ENCODE data around the gene WDFY4.

WDFY4 gene

GRCh38 chr10:48798481-48799254, 114.0 kb downstream of the WDFY4 start:
- DNase-seq (ENCODE audit: low read depth), result peak; percentile 4
- H3K4me3 ChIP-seq (ENCODE audit: low read depth, low read length), result no peak overlapping the region
- TF ChIP-seq CTCF (conservative IDR thresholded peaks at IDR 0.05; ENCODE audit: low read depth, low read length), result no peak

GRCh38 chr10:48799341-48800006, 114.8 kb downstream of the WDFY4 start:
- no peak for DNase-seq (ENCODE audit: low read depth)
- no peak overlapping the region for H3K4me3 ChIP-seq (ENCODE audit: low read depth, low read length)
- TF ChIP-seq CTCF (conservative IDR thresholded peaks at IDR 0.05; ENCODE audit: low read depth, low read length), result no peak

- DNase-seq (ENCODE audit: low read depth), result no peak
- H3K4me3 ChIP-seq (ENCODE audit: low read depth, low read length), result no peak overlapping the region
- no peak for TF ChIP-seq CTCF (conservative IDR thresholded peaks at IDR 0.05; ENCODE audit: low read depth, low read length)
Measured at GRCh38 chr10:48800007-48800675, 115.5 kb downstream of the WDFY4 start.

- no peak overlapping the region for H3K4me3 ChIP-seq (ENCODE audit: low read depth, low read length)
- TF ChIP-seq CTCF (conservative IDR thresholded peaks at IDR 0.05; ENCODE audit: low read depth, low read length), result no peak
- DNase-seq (ENCODE audit: low read depth), result no peak
Measured at GRCh38 chr10:48801001-48801421, 116.3 kb downstream of the WDFY4 start.

- no peak for DNase-seq (ENCODE audit: low read depth)
- H3K4me3 ChIP-seq (ENCODE audit: low read depth, low read length), result no peak overlapping the region
- TF ChIP-seq CTCF (conservative IDR thresholded peaks at IDR 0.05; ENCODE audit: low read depth, low read length), result no peak
Measured at GRCh38 chr10:48802611-48803071, 118.0 kb downstream of the WDFY4 start.

- TF ChIP-seq CTCF (conservative IDR thresholded peaks at IDR 0.05; ENCODE audit: low read depth, low read length), result no peak
- no peak overlapping the region for H3K4me3 ChIP-seq (ENCODE audit: low read depth, low read length)
- no peak for DNase-seq (ENCODE audit: low read depth)
Measured at GRCh38 chr10:48803801-48804584, 119.3 kb downstream of the WDFY4 start.

Data from choroid plexus epithelial cell (primary cell).